AG04450 (cell line): ENCODE measurements around the gene ARHGAP15. TPM values are rescaled to one million over a fixed set of nuclear protein-coding genes. Genes with fewer than 3 reads are reported as not detected.

Source experiments
- CTCF ChIA-PET: fragments of 300-600, 350-600 bp; formaldehyde crosslinking; extraction: SDS; loops from one replicate; lab custom pipeline; 2022; ENCODE audit warnings: antibody characterized with exemption, inconsistent platforms; lab: Charles Lee
- POLR2A ChIA-PET: fragments of 350-600 bp; formaldehyde crosslinking; extraction: SDS; loops from one replicate; lab custom pipeline; 2021; ENCODE audit warnings: antibody characterized with exemption, inconsistent platforms; lab: Yijun Ruan, JAX
- DNase-seq: peaks from one replicate; pipeline ENCODE4 v3.0.0-alpha.2; 2011; ENCODE audit warnings: low read depth, low spot score
- H3K27ac ChIP-seq: one replicate; pipeline ENCODE4 v1.5.1; 2012; ENCODE audit warnings: low read depth, low read length, control low read depth
- H3K27me3 ChIP-seq: one replicate; pipeline ENCODE4 v1.6.0; 2012; ENCODE audit warnings: low read length; ENCODE audit not compliant: control insufficient read depth, insufficient read depth
- H3K4me3 ChIP-seq: 2 replicates; pipeline ENCODE4 v1.5.1; 2011; ENCODE audit warnings: mild to moderate bottlenecking, low read depth, low read length, control low read depth
- H3K9me3 ChIP-seq: 2 replicates; pipeline ENCODE4 v1.5.1; 2012; ENCODE audit warnings: low read length; ENCODE audit not compliant: control insufficient read depth, insufficient read depth
- polyA plus RNA-seq: library from polyadenylated mRNA; depleted of rRNA; stranded (reverse); fragments of >200 nt; gene quantifications from 2 replicates; pipeline ENCODE4 v1.2.3, GENCODE V29; 2011
- TF ChIP-seq, protein P1 (sequence below): IDR thresholded peaks from 2 replicates; pipeline ENCODE4 v1.5.1; 2011; ENCODE audit warnings: low read depth, low read length, control low read depth, inconsistent platforms

Gene ARHGAP15
- polyA plus RNA-seq, 1 experiment: not detected

DNA sequence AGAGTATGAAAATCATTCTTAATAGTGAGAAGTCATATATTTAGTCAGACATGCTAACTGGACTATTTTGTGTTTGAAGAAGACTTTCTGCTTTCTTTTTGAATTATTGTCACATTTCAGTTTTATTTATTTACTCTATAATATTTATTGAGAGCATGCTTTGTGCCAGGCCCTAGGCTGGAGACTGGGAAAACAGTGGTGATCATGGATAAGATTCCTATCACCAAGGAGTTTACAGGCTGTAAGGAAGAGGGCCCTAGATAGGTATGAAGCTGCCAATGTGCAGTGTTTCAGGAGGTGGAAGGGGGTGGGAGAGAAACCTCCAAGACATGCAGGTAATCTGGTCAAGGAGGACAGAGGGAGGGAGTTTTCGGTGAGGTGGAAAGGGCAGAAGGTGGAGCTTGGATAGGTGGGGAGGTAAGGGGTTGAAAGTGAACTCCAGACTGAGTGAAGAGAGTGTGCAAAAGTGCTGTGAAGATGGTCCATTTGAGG lies 207.5 kb downstream of the ARHGAP15 start:
- no peaks in the 10 kb centered on the region for H3K9me3 ChIP-seq
- H3K27ac ChIP-seq: no peak overlapping the region
- H3K27me3 ChIP-seq: no peaks in the 10 kb centered on the region
- TF ChIP-seq, protein P1, sequence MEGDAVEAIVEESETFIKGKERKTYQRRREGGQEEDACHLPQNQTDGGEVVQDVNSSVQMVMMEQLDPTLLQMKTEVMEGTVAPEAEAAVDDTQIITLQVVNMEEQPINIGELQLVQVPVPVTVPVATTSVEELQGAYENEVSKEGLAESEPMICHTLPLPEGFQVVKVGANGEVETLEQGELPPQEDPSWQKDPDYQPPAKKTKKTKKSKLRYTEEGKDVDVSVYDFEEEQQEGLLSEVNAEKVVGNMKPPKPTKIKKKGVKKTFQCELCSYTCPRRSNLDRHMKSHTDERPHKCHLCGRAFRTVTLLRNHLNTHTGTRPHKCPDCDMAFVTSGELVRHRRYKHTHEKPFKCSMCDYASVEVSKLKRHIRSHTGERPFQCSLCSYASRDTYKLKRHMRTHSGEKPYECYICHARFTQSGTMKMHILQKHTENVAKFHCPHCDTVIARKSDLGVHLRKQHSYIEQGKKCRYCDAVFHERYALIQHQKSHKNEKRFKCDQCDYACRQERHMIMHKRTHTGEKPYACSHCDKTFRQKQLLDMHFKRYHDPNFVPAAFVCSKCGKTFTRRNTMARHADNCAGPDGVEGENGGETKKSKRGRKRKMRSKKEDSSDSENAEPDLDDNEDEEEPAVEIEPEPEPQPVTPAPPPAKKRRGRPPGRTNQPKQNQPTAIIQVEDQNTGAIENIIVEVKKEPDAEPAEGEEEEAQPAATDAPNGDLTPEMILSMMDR: no peak
- ChIA-PET POLR2A (no interaction called here), CTCF (no interaction called here)
- H3K4me3 ChIP-seq: no peak overlapping the region
- no peak for DNase-seq

DNA sequence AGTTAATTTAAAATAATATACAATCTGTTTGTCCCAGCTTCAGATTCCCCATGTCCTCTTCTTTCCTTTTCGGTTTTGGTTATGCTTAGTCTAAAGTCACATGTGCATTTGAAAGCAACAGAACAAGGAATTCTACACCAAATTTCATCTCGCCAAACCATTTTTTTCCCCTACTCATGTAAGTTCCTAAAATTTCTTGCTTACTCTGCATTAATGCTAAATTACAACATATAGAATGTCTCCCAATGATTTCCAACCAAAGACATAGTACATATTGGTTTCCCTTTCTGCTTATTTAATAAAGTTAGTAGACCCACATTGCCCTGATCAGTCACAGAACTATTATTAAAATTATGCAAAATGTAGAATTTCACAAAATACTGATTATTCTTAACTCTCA lies 212.3 kb downstream of the ARHGAP15 start:
- CTCF ChIA-PET: no interaction called here
- POLR2A ChIA-PET: no interaction called here
- Histone ChIP-seq H3K27me3 (no peaks in the 10 kb centered on the region), H3K27ac (no peak overlapping the region), H3K9me3 (no peaks in the 10 kb centered on the region), H3K4me3 (no peak overlapping the region)
- DNase-seq: no peak
- TF ChIP-seq, protein P1: no peak

DNA sequence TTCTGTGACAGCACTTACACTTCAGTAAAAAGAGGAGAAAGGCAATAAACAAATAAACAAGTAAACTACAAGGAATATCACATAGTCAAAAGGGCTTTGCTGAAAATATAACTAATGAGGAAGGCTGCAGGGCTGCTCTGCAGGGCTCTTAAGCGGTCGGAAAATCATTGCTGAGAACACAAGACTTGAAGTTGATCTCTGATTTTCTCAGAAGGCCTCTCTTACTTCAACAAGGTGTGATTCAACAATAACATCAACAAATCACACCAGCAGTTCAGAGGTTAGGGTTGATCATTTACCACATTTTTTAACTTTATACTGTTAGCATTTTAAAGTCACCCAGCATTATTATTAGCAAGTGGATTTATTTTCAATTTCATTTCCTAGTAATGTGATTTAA lies 215.6 kb downstream of the ARHGAP15 start:
- Histone ChIP-seq H3K4me3 (no peak overlapping the region), H3K9me3 (no peaks in the 10 kb centered on the region), H3K27me3 (no peaks in the 10 kb centered on the region), H3K27ac (no peak overlapping the region)
- no peak for DNase-seq
- ChIA-PET POLR2A (no interaction called here), CTCF (no interaction called here)
- TF ChIP-seq, protein P1: no peak

DNA sequence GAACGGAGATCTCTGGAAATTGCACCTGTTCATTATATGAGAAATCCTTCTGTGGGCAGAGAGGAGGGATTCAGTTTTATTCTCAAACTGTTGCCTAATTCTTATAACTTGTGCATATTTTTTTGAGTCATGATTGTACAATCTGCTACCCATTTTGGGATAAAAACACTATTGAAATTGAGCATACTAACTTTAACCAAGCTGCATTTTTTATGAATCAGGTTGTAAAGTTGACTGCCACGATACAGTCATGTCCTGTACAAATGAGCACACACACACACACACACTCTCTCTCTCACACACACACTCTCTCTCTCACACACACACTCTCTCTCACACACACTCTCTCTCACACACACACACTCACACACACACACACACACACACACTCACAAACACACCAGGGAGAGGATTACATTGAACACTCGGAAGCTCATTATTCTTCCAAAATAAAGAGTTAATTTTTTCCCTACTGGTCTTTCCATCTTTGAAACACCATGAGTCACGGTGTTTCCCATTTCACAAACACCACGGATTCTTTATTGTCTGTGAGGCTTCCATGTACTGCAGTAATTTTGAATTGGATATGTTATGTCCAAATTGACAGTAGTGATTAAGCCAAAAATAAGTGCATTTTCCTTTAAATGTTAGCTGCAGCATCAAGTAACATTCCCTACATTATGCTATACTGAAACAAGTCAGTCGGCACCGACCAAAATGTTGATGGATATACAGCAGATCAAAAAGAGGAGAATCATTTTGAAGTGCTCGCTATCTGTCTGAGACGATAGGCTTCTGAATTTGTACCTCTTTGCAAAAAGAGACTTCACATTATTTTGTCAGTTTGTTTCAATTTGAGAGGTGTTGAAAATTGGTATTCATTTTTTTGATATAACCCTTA lies 216.9 kb downstream of the ARHGAP15 start:
- ChIA-PET CTCF (no interaction called here), POLR2A (no interaction called here)
- no peak overlapping the region for H3K4me3 ChIP-seq
- no peak for DNase-seq
- H3K27ac ChIP-seq: no peak overlapping the region
- TF ChIP-seq, protein P1: no peak
- no peaks in the 10 kb centered on the region for H3K27me3 ChIP-seq
- no peaks in the 10 kb centered on the region for H3K9me3 ChIP-seq

DNA sequence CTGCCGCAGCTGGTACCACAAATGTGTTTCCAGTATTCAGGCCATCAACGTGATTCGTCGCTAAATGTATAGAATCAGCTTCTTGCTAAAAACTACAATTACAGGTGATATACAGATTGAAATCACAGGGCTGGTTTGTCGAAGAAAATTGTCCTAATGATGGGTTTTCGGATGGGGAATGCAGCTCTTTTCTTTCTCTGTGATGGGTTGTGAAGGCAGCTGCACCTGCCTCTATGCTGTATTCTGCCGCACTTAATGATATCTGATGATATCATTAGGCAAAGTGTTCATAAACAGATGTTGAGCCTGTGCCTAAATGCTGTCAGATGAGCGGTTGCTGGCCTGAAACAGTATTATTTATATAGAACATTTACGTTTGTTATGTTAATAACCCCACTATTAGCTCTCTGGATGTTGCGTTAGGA lies 218.1 kb downstream of the ARHGAP15 start:
- Histone ChIP-seq H3K9me3 (no peaks in the 10 kb centered on the region), H3K27me3 (no peaks in the 10 kb centered on the region), H3K4me3 (no peak overlapping the region), H3K27ac (no peak overlapping the region)
- POLR2A ChIA-PET: no interaction called here
- CTCF ChIA-PET: no interaction called here
- TF ChIP-seq, protein P1: no peak
- no peak for DNase-seq
